HepG2 (cell line): ENCODE measurements around the gene TBX10. TPM values are rescaled to one million over a fixed set of nuclear protein-coding genes. Genes with fewer than 3 reads are reported as not detected.

Source experiments
- ATAC-seq: fragments of 200-7000 bp; cut with Tn5 transposase; 3 replicates; pipeline ENCODE4 v1.9.1; 2020; ENCODE audit warnings: mild to moderate bottlenecking, moderate library complexity
- BruUV-seq: library from RNA; stranded (reverse); fragments of 400-500 nt; replicated peaks from 2 replicates; lab custom pipeline; 2021; lab: Mats Ljungman, UMichigan
- CTCF ChIA-PET: fragments of 300-600 bp; formaldehyde crosslinking; extraction: SDS; loops from one replicate; lab custom pipeline; 2021; ENCODE audit warnings: low total read pairs, inconsistent platforms, low intra/inter-chr PET ratio; lab: Yijun Ruan, JAX
- POLR2A ChIA-PET: fragments of 350-600 bp; sonication (Branson Sonifier 250); formaldehyde crosslinking; loops from one replicate; lab custom pipeline; 2020; ENCODE audit warnings: antibody characterized with exemption, inconsistent platforms; lab: Yijun Ruan, JAX
- DNase-seq: peaks from one replicate; pipeline ENCODE4 v3.0.0-alpha.2; 2015; ENCODE audit warnings: low spot score
- FAIRE-seq: peaks from 3 replicates; lab custom pipeline; 2011; peaks lifted over from hg19 to GRCh38; lab: Jason Lieb, UNC
- H2AFZ ChIP-seq: one replicate; pipeline ENCODE4 v1.6.1; 2011; ENCODE audit warnings: low read length, inconsistent platforms
- H3K27ac ChIP-seq: fragments of 300-600 bp; 3 replicates; pipeline ENCODE4 v1.8.0; 2011; ENCODE audit warnings: mixed run types, mild to moderate bottlenecking, mixed read lengths, low read length, inconsistent platforms; ENCODE audit not compliant: insufficient read depth; ENCODE audit errors: extremely low read length
- H3K27me3 ChIP-seq, 2 experiments: fragments of 200-600 bp in 1 of 2; 2 replicates in 1 of 2; 3 replicates in 1 of 2; pipeline versions ENCODE4 v1.6.0 to v1.8.0; 2011; ENCODE audit warnings: low read length in 2 of 2, mild to moderate bottlenecking in 2 of 2, moderate library complexity in 2 of 2, inconsistent platforms in 1 of 2; ENCODE audit not compliant: insufficient read depth in 2 of 2, control insufficient read depth in 1 of 2
- H3K36me3 ChIP-seq, 2 experiments: fragments of 200-600 bp in 1 of 2; replicated peaks in 1 of 2; 2 replicates in 1 of 2; 3 replicates in 1 of 2; pipeline versions ENCODE4 v1.5.1 to v1.8.0; 2011; ENCODE audit warnings: low read length in 2 of 2, inconsistent platforms in 1 of 2; ENCODE audit not compliant: insufficient read depth in 2 of 2, control insufficient read depth in 1 of 2
- H3K4me1 ChIP-seq: 2 replicates; pipeline ENCODE4 v1.5.1; 2012; ENCODE audit warnings: low read length, inconsistent platforms; ENCODE audit not compliant: insufficient read depth
- H3K4me2 ChIP-seq: 2 replicates; pipeline ENCODE4 v1.6.0; 2011; ENCODE audit warnings: low read depth, low read length, inconsistent platforms
- H3K4me3 ChIP-seq, 3 experiments: fragments of 200-600 bp in 1 of 3; sonication (generic), shearing (Covaris generic) in 1 of 3; replicated peaks in 1 of 3; 2 replicates each; pipeline ENCODE4 v1.5.1; 2011 to 2016; ENCODE audit warnings: low read length in 3 of 3, inconsistent platforms in 2 of 3, low read depth in 2 of 3, mild to moderate bottlenecking in 2 of 3, control low read depth in 1 of 3, mixed read lengths in 1 of 3; ENCODE audit not compliant: insufficient read depth in 1 of 3
- H3K79me2 ChIP-seq: one replicate; pipeline ENCODE4 v1.6.1; 2011; ENCODE audit warnings: low read length, inconsistent platforms; ENCODE audit not compliant: insufficient read depth
- H3K9ac ChIP-seq: 2 replicates; pipeline ENCODE4 v1.6.0; 2011; ENCODE audit warnings: mild to moderate bottlenecking, low read depth, low read length, inconsistent platforms; ENCODE audit not compliant: insufficient read depth
- H3K9me3 ChIP-seq: 2 replicates; pipeline ENCODE4 v1.5.1; 2012; ENCODE audit warnings: mild to moderate bottlenecking, low read length
- H4K20me1 ChIP-seq: 2 replicates; pipeline ENCODE4 v1.6.0; 2011; ENCODE audit warnings: inconsistent platforms, mild to moderate bottlenecking, low read length, moderate library complexity; ENCODE audit not compliant: insufficient read depth
- EEA1 ChIP-seq: sonication (generic); formaldehyde crosslinking; IDR thresholded peaks from 2 replicates; pipeline ENCODE4 v1.5.1; 2020; ENCODE audit warnings: mild to moderate bottlenecking, missing genetic modification reagents, borderline replicate concordance
- FOSL2 ChIP-seq: sonication (generic); formaldehyde crosslinking; IDR thresholded peaks from 2 replicates; pipeline ENCODE4 v1.4.0; 2020; ENCODE audit warnings: missing genetic modification reagents
- NCOR1 ChIP-seq: fragments of 200-600 bp; sonication (generic); IDR thresholded peaks from 2 replicates; pipeline ENCODE4 v1.7.0; 2017; ENCODE audit warnings: antibody characterized with exemption, low read length, borderline replicate concordance
- NFYC ChIP-seq: IDR thresholded peaks from 2 replicates; pipeline ENCODE4 v1.6.1; 2016; ENCODE audit warnings: missing genetic modification reagents, missing compliant biosample characterization
- NR2F1 ChIP-seq, 2 experiments: fragments of 450-650 bp in 1 of 2; formaldehyde crosslinking in 1 of 2; IDR thresholded peaks; 2 replicates each; pipeline versions ENCODE4 v1.5.0 to v1.6.1; 2016 to 2020; ENCODE audit warnings: mild to moderate bottlenecking in 1 of 2, missing compliant biosample characterization in 1 of 2, missing genetic modification reagents in 1 of 2, moderate library complexity in 1 of 2
- RELA ChIP-seq: sonication (generic); formaldehyde crosslinking; IDR thresholded peaks from 2 replicates; pipeline ENCODE4 v1.4.0; 2020; ENCODE audit warnings: missing genetic modification reagents
- SAFB2 ChIP-seq: sonication (generic); formaldehyde crosslinking; IDR thresholded peaks from 2 replicates; pipeline ENCODE4 v1.5.1; 2020; ENCODE audit warnings: missing genetic modification reagents, low read depth, mild to moderate bottlenecking, borderline replicate concordance
- SMARCC2 ChIP-seq: fragments of 450-650 bp; IDR thresholded peaks from 2 replicates; pipeline ENCODE4 v1.6.1; 2017; ENCODE audit warnings: antibody characterized with exemption, mild to moderate bottlenecking
- ZBTB1 ChIP-seq: sonication (generic); formaldehyde crosslinking; IDR thresholded peaks from 2 replicates; pipeline ENCODE4 v1.4.0; 2020; ENCODE audit warnings: missing genetic modification reagents, borderline replicate concordance
- ZNF251 ChIP-seq: sonication (generic); formaldehyde crosslinking; IDR thresholded peaks from 2 replicates; pipeline ENCODE4 v1.9.0; 2021; ENCODE audit warnings: mild to moderate bottlenecking, missing genetic modification reagents
- ZNF441 ChIP-seq: sonication (generic); formaldehyde crosslinking; IDR thresholded peaks from 2 replicates; pipeline ENCODE4 v1.7.0; 2021; ENCODE audit warnings: missing genetic modification reagents, borderline replicate concordance
- ZNF567 ChIP-seq: sonication (generic); formaldehyde crosslinking; IDR thresholded peaks from 2 replicates; pipeline ENCODE4 v1.8.1; 2023; ENCODE audit warnings: mild to moderate bottlenecking, missing genetic modification reagents, borderline replicate concordance
- ZNF775 ChIP-seq: sonication (generic); formaldehyde crosslinking; IDR thresholded peaks from 2 replicates; pipeline ENCODE4 v1.4.0; 2020; ENCODE audit warnings: missing genetic modification reagents, mild to moderate bottlenecking, moderate library complexity, borderline replicate concordance
- ZNF788 ChIP-seq: sonication (generic); formaldehyde crosslinking; IDR thresholded peaks from 2 replicates; pipeline ENCODE4 v1.5.0; 2020; ENCODE audit warnings: mild to moderate bottlenecking, missing genetic modification reagents, borderline replicate concordance
- ZSCAN21 ChIP-seq: sonication (generic); formaldehyde crosslinking; IDR thresholded peaks from 2 replicates; pipeline ENCODE4 v1.8.0; 2022; ENCODE audit warnings: mild to moderate bottlenecking, missing genetic modification reagents, moderate library complexity, borderline replicate concordance
- WGBS: methylation state at CpG from one replicate; pipeline ENCODE4 v1.1.6; 2017; ENCODE audit warnings: low lambda C conversion rate; 5-methylcytosine and 5-hydroxymethylcytosine counted together
- in situ Hi-C: cut with HindIII; loops from 2 replicates; pipeline ENCODE4 v1.10.0; 2017; ENCODE audit warnings: low pct_unique_long_range_greater_than_20kb; ENCODE audit not compliant: extremely low pct_ligation_motif_present
- intact Hi-C: fragments of 100-400 bp; cut with micrococcal nuclease; formaldehyde crosslinking; loops from one replicate; pipeline ENCODE4 v1.10.0; 2022; ENCODE audit not compliant: unreplicated experiment
- polyA plus RNA-seq, 8 experiments: library from polyadenylated mRNA; depleted of rRNA in 3 of 8; stranded (reverse) in 7 of 8; unstranded in 1 of 8; fragments of >200 nt; fragmentation: Illumina TruSeq in 4 of 8; extraction: Trizol in 4 of 8; gene quantifications; 2 replicates each; pipeline versions ENCODE4 v1.2.1 to v1.2.3, GENCODE V29; 2011 to 2016; ENCODE audit warnings: low read depth in 4 of 8, missing spikeins in 1 of 8, mixed read lengths in 1 of 8; ENCODE audit not compliant: insufficient read depth in 1 of 8
- total RNA-seq, 5 experiments: library from RNA; depleted of rRNA; stranded (reverse); fragments of >200 nt; fragmentation: Illumina TruSeq; extraction: Trizol; gene quantifications; 2 replicates each; pipeline ENCODE4 v1.2.3, GENCODE V29; 2016; ENCODE audit warnings: low read depth in 1 of 5
- TF ChIP-seq, protein P1 (sequence below): IDR thresholded peaks from 2 replicates; pipeline ENCODE4 v1.6.1; 2016; ENCODE audit warnings: mild to moderate bottlenecking, missing biosample characterization, missing genetic modification reagents
- TF ChIP-seq, protein P2 (sequence below): sonication (generic); formaldehyde crosslinking; IDR thresholded peaks from 2 replicates; pipeline ENCODE4 v1.4.0; 2020; ENCODE audit warnings: missing genetic modification reagents

The TBX10 gene
- total and polyA plus RNA-seq, 2 of the 13 experiments (the other 11 are each of a cell fraction or from before 2014, with no cell fraction given) = 0.27 to 1.7 TPM

DNA sequence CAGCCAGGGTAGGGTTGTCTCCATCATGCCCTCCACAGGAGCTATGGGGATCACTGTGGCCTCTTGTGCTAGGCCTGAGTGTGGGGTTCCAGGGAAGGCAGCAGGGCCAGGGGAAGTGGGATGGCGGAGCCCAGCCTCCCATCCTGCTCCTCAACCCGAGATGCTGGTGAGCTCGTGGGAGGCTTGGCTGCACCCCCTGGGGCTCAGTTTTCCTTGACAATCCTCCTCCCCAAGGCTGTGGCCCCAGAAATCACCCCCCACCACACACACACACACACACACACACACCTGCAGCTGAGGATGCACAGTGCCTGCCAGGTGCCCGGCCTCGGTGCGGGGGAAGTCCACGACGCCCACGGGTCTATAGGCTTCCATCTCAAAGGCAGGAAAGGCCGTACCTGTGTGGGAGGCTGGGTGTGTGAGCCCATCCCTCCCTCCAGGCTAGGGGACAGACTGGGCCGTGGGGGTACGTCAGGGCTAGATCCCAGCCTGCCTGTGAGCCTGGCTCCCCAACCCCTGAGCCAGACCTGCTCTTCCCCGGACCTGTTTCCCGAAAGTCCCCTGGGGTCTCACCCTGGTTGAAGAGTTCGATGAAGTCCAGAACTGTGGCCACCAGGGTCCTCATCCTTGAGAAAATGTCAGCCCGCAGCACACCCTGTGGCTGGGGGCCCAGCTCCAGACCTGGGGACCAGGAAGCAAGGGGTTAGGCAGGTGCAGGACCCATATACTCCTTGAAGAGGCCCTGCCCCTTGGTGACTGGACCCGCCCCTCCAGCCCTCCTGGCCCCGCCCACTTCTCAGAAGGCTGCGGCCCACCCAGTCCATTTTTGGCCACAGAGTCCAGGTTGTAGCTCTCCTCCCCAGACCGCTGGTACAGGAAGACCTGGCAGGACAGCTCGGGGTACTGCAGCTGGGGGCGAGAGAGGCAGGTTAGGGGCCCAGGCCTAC is 5.2 kb upstream of the TBX10 start:
- no peak overlapping the region for H3K4me2 ChIP-seq
- H3K4me3 ChIP-seq = no peak overlapping the region
- H3K9ac ChIP-seq = no peak overlapping the region
- 96% methylated on average over 9 of the region's 22 CpGs for WGBS
- no peak overlapping the region for H3K27ac ChIP-seq
- no peaks in the 10 kb centered on the region for H4K20me1 ChIP-seq
- FAIRE-seq (no peak), DNase-seq (no peak), ATAC-seq (no peak)
- H3K27me3 ChIP-seq = no peaks in the 10 kb centered on the region
- H3K9me3 ChIP-seq = no peaks in the 10 kb centered on the region
- POLR2A ChIA-PET = interaction anchor here (1.3 kb wide), 1 partner anchor 12 kb away, joined by 3 read pairs; no protein-coding TSS in a partner anchor
- peaks cover 19% of the 10 kb centered on the region for H3K4me1 ChIP-seq
- no peak overlapping the region for H2AFZ ChIP-seq
- intact Hi-C loops = loop anchor here (1.0 kb wide), 1 partner anchor 27 kb away; no protein-coding TSS in a partner anchor
- in situ Hi-C loops = no loop called here
- no TSS peak for BruUV-seq
- no peak for TF ChIP-seq ZNF441
- no peak for TF ChIP-seq ZBTB1
- TF ChIP-seq EEA1 (CRISPR knock-in tag) = no peak
- TF ChIP-seq ZNF788 (CRISPR knock-in tag) = no peak
- TF ChIP-seq FOSL2 (CRISPR knock-in tag) = no peak
- TF ChIP-seq, protein P1, sequence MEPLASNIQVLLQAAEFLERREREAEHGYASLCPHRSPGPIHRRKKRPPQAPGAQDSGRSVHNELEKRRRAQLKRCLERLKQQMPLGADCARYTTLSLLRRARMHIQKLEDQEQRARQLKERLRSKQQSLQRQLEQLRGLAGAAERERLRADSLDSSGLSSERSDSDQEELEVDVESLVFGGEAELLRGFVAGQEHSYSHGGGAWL = no peak
- no peak for TF ChIP-seq RELA
- TF ChIP-seq, protein P2, sequence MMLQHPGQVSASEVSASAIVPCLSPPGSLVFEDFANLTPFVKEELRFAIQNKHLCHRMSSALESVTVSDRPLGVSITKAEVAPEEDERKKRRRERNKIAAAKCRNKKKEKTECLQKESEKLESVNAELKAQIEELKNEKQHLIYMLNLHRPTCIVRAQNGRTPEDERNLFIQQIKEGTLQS = no peak
- no peak for TF ChIP-seq SAFB2
- TF ChIP-seq NR2F1 (CRISPR knock-in tag; IDR thresholded peaks at IDR 0.05) = no peak
- TF ChIP-seq SMARCC2 = no peak
- no peak for TF ChIP-seq ZNF567 (CRISPR knock-in tag)
- TF ChIP-seq ZNF251 (CRISPR knock-in tag) = no peak
- no peak for TF ChIP-seq ZSCAN21 (CRISPR knock-in tag)
- no peak for TF ChIP-seq NCOR1
- no peak for TF ChIP-seq ZNF775 (CRISPR knock-in tag)
- no peak for TF ChIP-seq NFYC (CRISPR knock-in tag)
- CTCF ChIA-PET = interaction anchor here (1.1 to 2.0 kb wide), 3 partner anchors 15 to 31 kb away, joined by 3 to 7 read pairs (median 5); partner anchors contain the start of gene NUDT8
- no peaks in the 10 kb centered on the region for H3K36me3 ChIP-seq
- H3K79me2 ChIP-seq = no peaks in the 10 kb centered on the region
